Limb (tissue), 2 donors: ENCODE data around the gene ZNF235.
"Not testable (repeated sequence)": the region's sequence is repeated elsewhere in the genome, so short reads cannot be mapped to it uniquely, and the experiment has no call there.

ENCODE experiments used
- DNase-seq, 2 donors: peaks; one replicate each; pipeline ENCODE4 v3.0.0-alpha.2; 2016; ENCODE audit errors: extremely low spot score in 2 of 2

Gene ZNF235

GRCh38 chr19:44255705-44256411 lies 49.0 kb downstream of the ZNF235 start:
- no peak for DNase-seq

GRCh38 chr19:44254496-44254895 lies 50.3 kb downstream of the ZNF235 start:
- no peak for DNase-seq

GRCh38 chr19:44253392-44253791 lies 51.4 kb downstream of the ZNF235 start:
- DNase-seq: not testable (repeated sequence)

- not testable (repeated sequence) for DNase-seq
Observed at GRCh38 chr19:44252332-44252731, 52.5 kb downstream of the ZNF235 start.

- no peak for DNase-seq
Observed at GRCh38 chr19:44236384-44236783, 68.4 kb downstream of the ZNF235 start.
